IPS-18c (cell line): ENCODE data around the gene EFHD2.

Source experiments
- H3K4me3 ChIP-seq: 2 replicates; pipeline ENCODE4 v1.7.0; 2013; ENCODE audit warnings: low read depth, mild to moderate bottlenecking, low read length, moderate library complexity; ENCODE audit not compliant: insufficient read depth
- H3K9me3 ChIP-seq: one replicate; pipeline ENCODE4 v1.6.1; 2013; ENCODE audit warnings: mild to moderate bottlenecking, low read length, moderate library complexity; ENCODE audit not compliant: control insufficient read depth, insufficient read depth

EFHD2 gene

GRCh38 chr1:15475752-15476314, 66.1 kb downstream of the EFHD2 start, which contains the start of gene CELA2B:
CELA2B (plus strand) TSS chr1:15476104; CDS start chr1:15476126, 22 bp downstream.
- Histone ChIP-seq H3K4me3 (no peak within 1 kb of the TSS), H3K9me3 (no peaks in the 10 kb centered on the region)

GRCh38 chr1:15476927-15477326, 67.2 kb downstream of the EFHD2 start:
- no peak overlapping the region for H3K4me3 ChIP-seq
- no peaks in the 10 kb centered on the region for H3K9me3 ChIP-seq

- Histone ChIP-seq H3K4me3 (no peak overlapping the region), H3K9me3 (no peaks in the 10 kb centered on the region)
Measured at GRCh38 chr1:15477646-15478212, 68.0 kb downstream of the EFHD2 start.
